Inflammatory macrophage (primary cell): ENCODE measurements around the gene LINGO1.
A peak's percentile ranks its signal among the peaks of the same experiment; 100 is the strongest.

Source experiments
- DNase-seq, 2 donors: peaks; one replicate each; pipeline ENCODE4 v3.0.0-alpha.2; 2020 to 2022

Gene LINGO1

DNA sequence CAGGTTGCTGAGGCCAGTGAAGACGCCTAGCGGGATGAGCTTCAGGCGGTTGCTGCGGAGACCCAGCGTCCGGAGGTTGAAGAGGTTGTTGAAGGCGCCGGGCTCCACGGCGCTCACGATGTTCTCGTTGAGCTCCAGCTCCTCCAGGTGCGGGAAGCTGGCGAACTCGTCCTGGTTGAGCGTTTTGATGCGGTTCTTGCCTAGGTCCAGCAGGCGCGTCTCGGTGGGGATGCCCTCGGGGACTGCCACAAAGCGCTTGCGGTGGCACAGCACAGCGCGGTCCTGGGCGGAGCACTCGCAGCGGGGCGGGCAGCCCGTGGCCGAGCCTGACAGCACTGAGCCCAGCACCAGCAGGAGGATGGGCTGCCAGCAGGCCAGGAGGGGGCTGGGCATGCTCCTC is 17.2 kb downstream of the LINGO1 start:
- DNase-seq = no peak

DNA sequence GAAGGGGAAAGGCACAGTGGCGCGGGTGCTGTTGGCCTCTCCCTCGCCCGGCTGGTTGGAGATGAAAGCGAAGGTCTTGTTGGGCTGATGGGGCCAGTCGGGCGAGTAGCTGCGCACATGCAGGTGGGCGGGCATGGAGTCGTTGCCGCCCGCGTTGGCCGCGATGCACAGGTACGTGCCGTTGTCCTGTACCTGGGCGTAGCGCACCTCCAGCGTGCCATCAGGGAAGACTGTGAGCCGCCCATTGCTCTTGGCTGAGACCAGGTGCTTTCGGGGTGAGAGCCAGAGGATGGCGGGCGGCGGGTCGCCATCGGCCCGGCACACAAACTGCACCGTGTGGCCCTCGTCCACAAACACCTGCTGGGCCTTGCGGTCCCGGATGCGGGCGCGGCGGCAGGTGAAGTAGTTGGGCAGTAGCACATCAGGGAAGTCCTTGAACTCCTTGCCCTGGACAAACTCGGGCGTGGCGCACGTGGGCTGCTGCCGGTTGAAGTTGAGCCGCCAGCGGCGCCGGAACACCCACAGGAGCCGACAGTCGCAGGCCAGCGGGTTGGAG is 18.4 kb downstream of the LINGO1 start:
- no peak for DNase-seq

DNA sequence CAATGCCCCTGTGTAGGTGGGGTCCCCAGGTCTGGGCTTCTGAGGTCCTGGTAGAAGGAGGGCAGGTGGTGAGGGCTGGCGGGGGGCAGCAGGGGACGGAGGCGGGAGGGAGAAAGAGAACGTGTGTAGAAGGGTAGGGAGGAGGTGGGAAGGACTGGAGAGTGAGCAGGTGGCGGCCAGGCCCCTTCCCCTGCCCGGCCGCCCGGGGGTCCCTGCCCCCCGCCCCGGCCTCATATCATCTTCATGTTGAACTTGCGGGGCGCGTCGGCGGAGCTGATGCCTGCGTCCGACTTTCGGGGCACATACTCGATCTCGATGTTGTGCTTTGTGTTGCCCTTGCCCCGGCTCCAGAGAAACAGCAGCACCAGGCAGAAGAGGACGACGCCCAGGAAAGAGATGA is 18.9 kb downstream of the LINGO1 start:
- no peak for DNase-seq

- no peak for DNase-seq
Measured at GRCh38 chr15:77612958-77613601, 19.6 kb downstream of the LINGO1 start.

- DNase-seq = peak in 1 of 2 donors; percentile 9
Measured at GRCh38 chr15:77611767-77612166, 20.9 kb downstream of the LINGO1 start.

GRCh38 chr15:77610731-77611130 is 22.0 kb downstream of the LINGO1 start:
- no peak for DNase-seq

DNA sequence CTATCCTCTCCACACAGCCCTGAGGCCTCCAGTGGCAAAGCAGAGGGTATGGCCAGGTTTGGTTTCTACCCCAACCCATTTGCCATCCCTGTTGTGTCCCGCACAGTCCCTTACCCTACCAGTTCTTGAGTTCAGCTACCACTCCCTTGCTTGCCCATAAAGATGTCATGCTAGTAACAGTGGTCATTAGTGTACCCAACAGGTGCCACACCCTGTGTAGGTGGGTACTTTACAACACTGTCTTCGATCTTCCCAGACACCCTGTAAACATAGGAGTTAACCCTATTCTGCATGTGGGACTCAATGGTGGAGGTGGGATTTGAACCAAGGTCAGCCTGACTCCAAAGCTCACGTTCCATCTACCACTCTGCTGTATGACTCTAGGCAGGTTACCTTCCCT is 23.2 kb downstream of the LINGO1 start:
- no peak for DNase-seq

GRCh38 chr15:77608774-77609173 is 23.9 kb downstream of the LINGO1 start:
- DNase-seq = peak; percentile 3 to 14

- no peak for DNase-seq
Measured at GRCh38 chr15:77607894-77608261, 24.8 kb downstream of the LINGO1 start.

DNA sequence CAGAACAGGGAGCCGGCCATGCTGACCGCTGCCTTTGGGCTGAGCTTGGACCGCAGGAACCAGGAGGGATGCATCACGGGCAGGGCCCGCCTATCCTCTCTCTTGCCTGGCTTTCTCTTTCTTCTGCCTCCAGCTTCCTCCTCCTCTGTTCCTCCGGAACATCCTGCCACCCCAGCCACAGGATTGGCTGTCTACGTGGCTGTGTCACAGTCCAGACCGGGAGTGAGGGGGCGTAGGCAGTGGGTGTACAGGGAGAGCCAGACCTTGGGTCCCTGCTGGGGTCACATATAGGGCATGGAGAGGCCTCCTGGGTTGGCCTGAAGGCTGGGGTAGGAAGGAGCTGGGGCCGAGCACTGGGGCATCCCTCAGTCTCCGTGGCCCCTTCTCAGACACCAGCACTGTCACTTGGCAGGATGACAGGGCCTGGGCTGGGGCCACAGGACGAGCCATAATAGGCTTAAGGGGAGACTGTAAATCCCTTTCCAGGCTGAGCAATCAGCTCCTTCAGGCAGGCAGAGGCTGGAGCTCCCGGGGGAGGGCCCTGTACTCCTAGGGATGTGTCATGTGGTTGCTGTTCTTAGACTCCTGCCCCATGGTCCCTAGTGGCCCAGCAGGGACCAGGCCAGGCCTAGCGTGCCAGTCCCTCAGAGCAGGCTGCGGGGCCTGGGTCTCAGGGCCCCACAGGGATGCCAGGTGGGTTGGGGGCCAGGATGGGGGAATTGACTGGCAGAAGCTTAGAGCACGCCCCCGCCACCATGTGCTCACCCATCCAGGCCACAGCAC is 25.4 kb downstream of the LINGO1 start:
- peak; percentile 26 to 50 for DNase-seq

DNA sequence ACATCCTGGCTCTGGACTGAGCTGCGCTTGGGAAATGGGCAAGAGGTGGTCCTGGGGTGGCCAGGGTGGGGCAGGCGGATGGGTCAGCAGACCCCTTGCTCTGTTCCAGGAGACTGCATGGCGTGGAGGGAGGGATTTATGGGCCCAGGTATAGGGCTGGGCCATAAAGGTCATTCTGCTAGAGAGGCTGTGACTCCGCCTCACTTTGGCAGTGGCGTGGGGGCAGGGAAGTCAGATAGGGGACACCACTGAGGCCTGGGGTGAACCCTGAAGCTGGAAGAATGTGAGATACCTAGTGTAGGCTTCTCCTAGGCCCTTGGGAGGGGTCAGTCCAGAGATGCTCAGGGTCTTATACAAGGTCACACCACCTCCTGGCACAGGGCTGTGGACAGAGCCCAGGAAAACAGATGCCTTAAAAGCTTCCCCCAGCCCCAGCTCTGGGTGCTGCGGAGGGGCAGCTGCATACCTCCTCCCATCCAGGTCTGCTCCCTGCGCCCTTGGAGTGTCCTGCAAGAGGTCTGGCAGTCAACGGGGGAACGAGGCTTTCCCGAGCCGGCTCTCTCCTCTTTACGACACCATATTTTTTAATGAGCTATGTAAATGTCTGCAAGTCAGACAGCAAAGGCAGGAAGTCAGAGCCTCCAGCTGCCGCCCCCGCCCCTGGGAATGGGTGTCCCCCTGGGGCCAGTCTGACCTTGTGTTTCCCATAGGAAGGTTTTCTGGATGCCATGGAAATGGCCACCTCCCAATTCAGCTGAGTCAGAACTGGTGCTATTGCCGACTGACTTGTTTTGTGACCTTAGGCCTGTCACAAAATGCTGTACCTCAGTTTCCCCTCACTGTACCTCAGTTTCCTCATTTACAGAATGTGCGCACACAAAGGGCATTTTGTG is 26.3 kb downstream of the LINGO1 start:
- DNase-seq = no peak

- no peak for DNase-seq
Measured at GRCh38 chr15:77605547-77605946, 27.2 kb downstream of the LINGO1 start.

DNA sequence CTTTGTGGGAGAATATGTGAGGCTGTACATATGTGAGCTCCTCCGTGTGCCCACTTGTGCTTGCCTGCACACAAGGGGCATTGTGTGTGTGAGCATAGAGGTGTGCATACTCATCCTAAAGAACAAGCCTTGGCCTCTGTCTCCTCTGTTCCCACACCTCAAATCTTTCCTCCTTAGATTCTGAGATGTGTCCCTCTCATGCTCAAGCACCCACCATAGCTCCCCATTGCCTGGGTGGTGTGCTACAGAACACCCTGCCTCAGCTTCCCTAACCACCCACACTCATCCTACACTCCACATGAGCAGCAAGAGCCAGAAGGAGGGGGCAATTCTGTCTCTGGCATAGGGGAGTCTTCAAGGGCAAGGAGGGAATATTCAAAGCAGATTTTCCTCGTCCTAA is 27.7 kb downstream of the LINGO1 start:
- DNase-seq = no peak

DNA sequence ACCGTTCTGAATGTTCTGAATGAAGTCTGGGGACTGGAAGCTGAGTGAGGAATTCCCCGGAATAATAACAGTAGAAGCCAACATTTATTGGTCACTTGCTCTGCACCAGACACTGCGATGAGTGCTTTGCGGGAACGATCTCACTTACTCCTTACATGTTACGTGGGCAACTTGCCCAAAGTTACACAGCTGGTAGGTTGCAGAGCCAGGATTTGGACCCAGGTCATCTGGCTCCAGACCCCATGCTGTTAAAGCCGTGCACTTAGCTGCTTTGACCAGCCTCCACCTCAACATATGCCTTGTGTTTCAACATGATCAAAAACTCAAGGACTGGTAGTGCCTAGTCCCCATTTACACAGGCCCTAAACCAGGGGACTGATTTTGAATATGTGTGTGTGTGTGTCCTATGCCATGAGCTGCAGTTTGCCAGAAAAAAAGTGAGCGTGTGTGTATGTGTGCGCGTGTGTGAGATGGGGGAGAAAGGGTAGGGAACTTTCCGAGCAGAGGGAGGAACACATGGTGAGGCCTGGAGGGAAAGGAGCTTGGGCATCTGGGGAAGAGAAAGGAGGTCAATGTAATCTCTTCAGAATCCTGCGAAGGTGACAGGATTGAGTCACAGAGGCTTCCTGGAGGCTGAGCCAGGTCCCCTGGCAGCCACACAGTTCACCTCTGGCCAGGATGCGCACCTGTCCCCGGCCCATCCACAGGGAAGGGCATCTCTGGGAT is 28.9 kb downstream of the LINGO1 start:
- DNase-seq = no peak

DNA sequence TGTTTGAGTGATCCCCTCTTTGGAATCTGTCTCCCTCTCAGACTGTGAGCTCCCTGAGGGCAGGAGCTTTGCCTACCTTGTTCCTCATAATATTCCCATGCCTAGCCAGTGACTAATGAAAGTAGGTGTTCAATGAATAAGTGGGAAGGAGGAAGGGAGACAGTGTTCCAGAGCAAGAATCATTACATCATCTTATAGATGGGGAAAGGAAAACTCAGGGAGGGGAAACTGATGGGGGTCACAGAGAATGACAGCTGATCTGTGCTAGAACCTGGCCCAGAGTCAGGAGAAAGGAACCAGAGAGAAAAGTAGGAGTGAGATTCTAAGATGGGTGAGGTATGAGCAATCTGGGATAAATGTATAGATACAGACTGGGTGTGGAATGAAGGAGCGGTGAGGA is 29.9 kb downstream of the LINGO1 start:
- no peak for DNase-seq

DNA sequence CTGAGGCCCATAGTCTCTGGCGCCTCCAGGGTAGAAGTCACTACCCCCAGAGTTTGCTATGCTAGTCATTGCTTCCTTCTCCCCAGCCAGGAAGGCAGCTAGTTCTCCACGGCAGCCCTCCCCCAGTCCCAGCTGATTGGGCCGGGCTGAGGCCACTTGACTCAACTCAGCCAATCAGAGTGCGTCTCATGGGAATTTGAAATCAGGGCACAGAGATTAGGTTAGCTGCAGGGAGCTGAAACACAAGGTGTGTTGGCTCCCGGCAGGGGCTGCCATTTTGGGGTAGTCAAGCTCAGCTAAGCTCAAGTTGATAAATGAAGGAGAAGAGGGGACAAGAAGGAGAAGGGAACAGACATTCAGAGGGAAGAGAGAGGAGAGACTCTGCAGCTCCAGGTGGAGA is 32.8 kb downstream of the LINGO1 start:
- DNase-seq = peak; percentile 3 to 35

DNA sequence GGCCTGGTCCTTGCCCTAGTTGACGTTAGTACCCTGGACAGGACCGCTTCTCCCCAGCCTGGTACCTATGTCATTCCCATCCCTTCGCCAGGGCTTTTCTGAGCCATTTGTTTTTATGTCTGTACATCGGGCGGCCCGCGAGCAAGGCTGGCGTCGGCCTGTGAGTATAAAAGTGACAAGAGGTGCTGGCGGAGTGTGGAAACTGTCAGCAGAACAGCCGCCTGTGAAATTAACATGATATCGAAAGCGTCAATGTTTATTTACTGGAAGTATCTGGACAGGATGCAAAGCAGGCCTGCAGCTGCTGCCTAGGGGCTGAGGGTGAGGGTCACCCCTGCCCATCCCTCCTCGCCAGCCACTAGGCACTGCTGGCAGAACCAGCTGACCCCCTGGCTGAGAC is 33.4 kb downstream of the LINGO1 start:
- no peak for DNase-seq

GRCh38 chr15:77598644-77599043 is 34.1 kb downstream of the LINGO1 start:
- no peak for DNase-seq

- no peak for DNase-seq
Measured at GRCh38 chr15:77597804-77598453, 34.8 kb downstream of the LINGO1 start.

DNA sequence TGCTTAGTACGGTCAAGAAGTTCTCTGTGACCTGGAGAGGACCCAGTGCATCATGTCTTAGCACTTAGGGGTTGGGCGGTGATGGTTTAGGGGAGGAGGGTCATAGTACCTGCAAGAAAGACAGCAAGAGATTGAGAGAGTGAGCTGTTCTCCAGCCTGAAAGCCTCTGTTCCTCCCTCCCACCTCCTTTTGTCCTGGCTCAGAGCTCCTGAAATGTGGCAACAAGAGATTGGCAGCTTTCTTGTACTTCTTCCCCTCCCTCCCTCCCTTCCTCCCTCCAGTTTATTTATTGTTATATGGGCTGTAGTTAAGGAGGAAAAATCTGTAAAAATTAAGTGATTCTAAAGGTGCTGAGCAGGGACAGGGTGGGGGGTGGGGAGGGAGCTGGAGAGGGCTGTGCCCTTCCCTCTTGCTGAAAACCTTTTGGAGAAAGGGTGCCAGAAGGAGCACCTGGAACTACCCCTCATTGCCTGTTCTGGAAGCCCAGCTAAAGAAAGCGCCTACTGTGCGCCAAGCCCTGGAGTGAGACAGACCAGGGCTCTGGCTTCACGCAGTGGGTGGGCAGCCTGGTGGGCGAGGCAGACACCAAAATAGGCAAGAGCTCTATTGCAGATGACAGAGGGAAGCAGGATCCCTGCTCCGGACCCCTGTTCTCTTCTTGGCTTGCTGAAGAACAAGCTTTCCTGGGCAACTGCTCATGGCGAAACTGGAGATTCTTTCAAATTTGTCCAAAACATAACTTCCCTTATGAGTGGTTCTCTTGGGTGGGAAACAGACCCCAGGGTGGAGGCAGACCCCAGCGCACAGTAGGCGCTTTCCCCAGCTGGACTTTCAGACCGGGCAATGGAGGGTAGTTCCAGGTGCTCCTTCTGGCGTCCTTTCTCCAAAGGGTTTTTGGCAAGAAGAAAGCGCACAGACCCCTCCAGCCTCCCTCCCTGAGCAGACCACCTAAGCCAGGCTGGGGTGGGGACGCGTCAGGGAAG is 35.6 kb downstream of the LINGO1 start:
- no peak for DNase-seq

DNA sequence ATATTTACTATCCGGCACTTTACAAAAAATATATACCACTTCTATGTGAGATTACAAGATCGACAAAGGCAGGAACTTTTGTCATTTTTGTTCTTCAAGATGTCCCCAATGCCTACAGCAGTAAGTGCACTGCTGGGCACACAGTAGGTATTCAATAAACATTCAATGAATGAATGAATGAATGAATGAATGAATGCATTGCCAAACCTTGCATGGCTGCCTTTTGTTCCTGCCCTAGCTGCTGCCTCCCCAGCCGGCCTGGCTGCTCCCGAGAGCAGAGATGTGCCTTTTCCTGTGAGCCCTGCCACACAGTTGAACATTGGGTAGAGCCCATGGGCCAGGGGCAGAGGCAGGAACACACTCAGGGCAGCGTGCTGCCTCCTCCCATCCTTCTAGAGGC is 37.5 kb downstream of the LINGO1 start:
- DNase-seq = no peak
